HG02571 (cell line): ENCODE results near the gene ABRAXAS1.

Experiments used
- ATAC-seq: cut with Tn5 transposase; IDR thresholded peaks from one replicate; pipeline ENCODE4 v1.9.1; 2021; ENCODE audit warnings: mild to moderate bottlenecking, moderate library complexity; ENCODE audit not compliant: unreplicated experiment

Gene ABRAXAS1

GRCh38 chr4:83454686-83455085, 30.2 kb downstream of the ABRAXAS1 start:
- no peak for ATAC-seq

- ATAC-seq = no peak
These were observed 35.9 kb downstream of the ABRAXAS1 start for GRCh38 chr4:83449009-83449408.

- no peak for ATAC-seq
These were observed 44.0 kb downstream of the ABRAXAS1 start for GRCh38 chr4:83440899-83441298.

GRCh38 chr4:83440148-83440814, 44.6 kb downstream of the ABRAXAS1 start:
- ATAC-seq = no peak

- ATAC-seq = no peak
These were observed 46.2 kb downstream of the ABRAXAS1 start for GRCh38 chr4:83438719-83439118.

- ATAC-seq = no peak
These were observed 48.2 kb downstream of the ABRAXAS1 start for GRCh38 chr4:83436680-83437079.

GRCh38 chr4:83431200-83431599, 53.7 kb downstream of the ABRAXAS1 start:
- no peak for ATAC-seq

- no peak for ATAC-seq
These were observed 66.7 kb downstream of the ABRAXAS1 start for GRCh38 chr4:83418211-83418610.

GRCh38 chr4:83417566-83417965, 67.3 kb downstream of the ABRAXAS1 start:
- no peak for ATAC-seq

- no peak for ATAC-seq
These were observed 71.2 kb downstream of the ABRAXAS1 start for GRCh38 chr4:83413676-83414075.
